WI38 (cell line): ENCODE results near the gene SHANK3.

Experiments used
- H3K4me3 ChIP-seq: 2 replicates; pipeline ENCODE4 v1.5.1; 2011; ENCODE audit warnings: low read depth, mild to moderate bottlenecking, control low read depth, low read length
- TF ChIP-seq, protein P1 (sequence below): IDR thresholded peaks from 2 replicates; pipeline ENCODE4 v1.5.1; 2012; ENCODE audit warnings: low read depth, mild to moderate bottlenecking, control low read depth, low read length

SHANK3 gene

DNA sequence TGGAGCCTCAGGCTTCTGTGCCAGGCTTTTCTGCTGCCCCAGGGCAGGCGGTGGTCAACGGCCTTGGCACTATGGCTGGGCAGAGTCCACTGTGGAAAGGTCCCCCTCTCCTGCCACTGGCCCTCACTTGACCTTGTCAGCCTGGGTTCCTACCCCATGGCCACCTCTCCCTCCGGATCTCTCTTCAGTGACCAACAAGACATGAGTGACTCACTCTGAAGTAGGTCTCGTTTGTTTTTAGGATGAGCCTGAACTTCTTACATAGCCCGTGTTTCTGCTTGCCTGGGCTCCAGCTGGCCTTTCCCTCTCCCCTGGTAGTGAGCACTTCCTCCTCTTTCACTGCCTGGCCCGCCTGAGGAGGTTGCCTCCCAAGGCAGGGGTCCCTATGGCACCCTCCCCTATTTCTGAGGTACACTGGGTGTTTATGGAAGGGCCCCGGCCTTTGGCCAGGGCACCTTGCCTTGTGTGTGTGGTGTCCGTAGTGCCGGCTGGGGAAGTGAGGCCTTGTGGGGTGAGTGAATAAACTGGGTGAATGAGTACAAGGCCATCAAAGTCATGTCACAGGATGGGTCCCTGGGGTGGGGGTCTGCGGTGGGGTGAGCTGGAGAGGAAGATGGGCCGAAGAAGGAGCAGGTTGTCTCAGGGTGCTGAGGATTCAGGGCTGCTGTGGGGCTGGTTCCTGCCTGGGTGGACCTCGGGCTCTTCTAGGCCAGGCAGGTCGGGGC, 5.0 kb downstream of the SHANK3 start:
- no peak overlapping the region for H3K4me3 ChIP-seq
- TF ChIP-seq, protein P1, sequence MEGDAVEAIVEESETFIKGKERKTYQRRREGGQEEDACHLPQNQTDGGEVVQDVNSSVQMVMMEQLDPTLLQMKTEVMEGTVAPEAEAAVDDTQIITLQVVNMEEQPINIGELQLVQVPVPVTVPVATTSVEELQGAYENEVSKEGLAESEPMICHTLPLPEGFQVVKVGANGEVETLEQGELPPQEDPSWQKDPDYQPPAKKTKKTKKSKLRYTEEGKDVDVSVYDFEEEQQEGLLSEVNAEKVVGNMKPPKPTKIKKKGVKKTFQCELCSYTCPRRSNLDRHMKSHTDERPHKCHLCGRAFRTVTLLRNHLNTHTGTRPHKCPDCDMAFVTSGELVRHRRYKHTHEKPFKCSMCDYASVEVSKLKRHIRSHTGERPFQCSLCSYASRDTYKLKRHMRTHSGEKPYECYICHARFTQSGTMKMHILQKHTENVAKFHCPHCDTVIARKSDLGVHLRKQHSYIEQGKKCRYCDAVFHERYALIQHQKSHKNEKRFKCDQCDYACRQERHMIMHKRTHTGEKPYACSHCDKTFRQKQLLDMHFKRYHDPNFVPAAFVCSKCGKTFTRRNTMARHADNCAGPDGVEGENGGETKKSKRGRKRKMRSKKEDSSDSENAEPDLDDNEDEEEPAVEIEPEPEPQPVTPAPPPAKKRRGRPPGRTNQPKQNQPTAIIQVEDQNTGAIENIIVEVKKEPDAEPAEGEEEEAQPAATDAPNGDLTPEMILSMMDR, result no peak

DNA sequence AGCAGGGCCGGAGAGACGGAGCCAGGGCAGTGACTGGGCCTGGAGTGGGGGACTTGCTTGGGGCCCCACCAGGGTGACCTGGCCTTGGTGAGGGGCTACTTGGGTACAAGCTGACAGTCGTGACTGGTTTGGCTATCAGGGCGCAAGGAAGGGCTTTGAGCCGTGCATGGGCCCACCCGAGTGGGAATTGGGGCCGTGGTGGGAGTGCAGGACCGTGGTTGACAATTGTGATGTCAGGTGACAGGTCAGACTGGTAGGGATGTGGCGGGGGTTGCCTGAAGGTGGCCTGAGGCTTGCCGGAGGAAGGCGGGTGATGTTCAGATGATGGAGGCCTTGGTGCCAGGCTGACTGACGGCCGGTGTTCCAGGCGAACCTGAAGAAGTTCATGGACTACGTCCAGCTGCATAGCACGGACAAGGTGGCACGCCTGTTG, 5.6 kb downstream of the SHANK3 start:
- TF ChIP-seq, protein P1, result no peak
- no peak overlapping the region for H3K4me3 ChIP-seq

DNA sequence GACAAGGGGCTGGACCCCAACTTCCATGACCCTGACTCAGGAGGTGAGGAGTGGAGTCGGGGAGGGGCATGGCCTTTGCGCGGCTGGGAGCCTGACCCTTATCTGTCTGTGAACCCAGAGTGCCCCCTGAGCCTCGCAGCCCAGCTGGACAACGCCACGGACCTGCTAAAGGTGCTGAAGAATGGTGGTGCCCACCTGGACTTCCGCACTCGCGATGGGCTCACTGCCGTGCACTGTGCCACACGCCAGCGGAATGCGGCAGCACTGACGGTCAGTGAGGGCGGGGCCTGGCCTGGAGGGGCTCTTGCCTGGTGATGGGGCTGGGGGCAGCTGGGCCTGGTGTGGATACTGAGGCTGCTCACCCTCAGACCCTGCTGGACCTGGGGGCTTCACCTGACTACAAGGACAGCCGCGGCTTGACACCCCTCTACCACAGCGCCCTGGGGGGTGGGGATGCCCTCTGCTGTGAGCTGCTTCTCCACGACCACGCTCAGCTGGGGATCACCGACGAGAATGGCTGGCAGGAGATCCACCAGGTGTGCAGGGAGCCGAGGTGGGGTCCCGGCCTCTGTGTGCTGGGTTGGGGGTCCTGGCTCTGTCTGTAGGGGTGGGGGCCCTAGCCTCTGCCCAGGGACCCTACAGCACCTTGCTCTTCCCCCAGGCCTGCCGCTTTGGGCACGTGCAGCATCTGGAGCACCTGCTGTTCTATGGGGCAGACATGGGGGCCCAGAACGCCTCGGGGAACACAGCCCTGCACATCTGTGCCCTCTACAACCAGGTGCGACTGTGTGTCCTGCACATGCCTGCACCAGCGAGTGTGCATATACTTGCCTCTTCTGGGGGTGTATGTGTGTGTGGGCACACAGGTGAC, 6.3 kb downstream of the SHANK3 start:
- H3K4me3 ChIP-seq, result no peak overlapping the region
- TF ChIP-seq, protein P1, result no peak

DNA sequence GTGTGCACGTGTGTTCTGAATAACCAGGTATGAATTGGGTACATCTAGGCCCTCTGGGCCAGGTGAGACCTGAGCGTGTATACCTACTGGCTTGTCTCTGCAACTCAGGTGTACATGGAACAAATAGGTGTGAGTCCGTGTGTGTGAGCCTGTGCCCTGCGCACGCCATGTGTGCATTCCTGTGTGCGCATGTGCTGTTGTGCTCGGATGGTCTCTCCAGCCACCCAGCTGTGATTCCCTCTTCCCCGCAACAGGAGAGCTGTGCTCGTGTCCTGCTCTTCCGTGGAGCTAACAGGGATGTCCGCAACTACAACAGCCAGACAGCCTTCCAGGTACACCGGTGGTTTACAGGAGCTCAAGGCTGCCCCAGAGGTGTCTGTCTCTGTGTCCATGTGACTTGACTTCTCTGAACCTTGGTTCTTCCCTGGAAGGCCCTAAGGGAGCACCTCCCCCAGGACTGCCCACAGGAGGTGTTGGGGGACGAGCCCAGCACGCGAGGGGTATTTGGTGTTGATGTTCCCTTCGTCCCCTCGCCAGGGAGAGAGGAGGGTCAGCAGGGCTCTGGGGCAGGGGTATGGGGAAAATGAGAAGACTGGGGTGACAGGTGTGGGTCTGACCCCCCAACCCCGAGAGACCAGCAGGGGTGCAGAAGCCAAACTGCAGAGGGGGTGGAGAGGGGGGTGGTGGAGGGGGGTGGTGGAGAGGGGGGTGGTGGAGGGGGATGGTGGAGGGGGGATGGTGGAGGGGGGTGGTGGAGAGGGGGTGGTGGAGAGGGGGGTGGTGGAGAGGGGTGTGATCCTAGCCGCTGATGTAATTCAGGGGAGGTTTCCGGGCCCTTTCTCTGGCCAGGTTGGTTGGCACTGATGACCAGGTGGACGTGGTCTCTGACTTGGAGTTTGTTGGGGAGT, 10.7 kb downstream of the SHANK3 start:
- H3K4me3 ChIP-seq, result no peak overlapping the region
- TF ChIP-seq, protein P1, result no peak

DNA sequence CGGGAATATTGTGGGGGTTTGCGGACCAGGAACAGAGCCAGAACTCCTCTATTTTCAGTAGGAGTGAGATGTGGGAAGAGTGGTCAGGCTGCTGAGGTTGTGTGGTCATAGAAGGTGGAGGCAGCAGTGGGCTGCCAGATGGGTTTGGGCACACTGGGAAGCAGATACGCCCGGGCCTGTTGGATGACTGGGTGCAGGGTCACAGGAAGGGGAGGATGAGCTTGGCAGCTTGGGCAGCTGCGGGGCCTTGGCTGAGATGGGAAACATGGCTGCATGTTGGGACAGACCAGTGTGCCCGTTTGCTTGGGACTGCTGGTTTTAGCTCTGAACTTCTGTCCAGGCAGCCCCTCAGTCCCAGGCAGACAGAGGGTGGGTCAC, 11.4 kb downstream of the SHANK3 start:
- TF ChIP-seq, protein P1, result no peak
- H3K4me3 ChIP-seq, result no peak overlapping the region

DNA sequence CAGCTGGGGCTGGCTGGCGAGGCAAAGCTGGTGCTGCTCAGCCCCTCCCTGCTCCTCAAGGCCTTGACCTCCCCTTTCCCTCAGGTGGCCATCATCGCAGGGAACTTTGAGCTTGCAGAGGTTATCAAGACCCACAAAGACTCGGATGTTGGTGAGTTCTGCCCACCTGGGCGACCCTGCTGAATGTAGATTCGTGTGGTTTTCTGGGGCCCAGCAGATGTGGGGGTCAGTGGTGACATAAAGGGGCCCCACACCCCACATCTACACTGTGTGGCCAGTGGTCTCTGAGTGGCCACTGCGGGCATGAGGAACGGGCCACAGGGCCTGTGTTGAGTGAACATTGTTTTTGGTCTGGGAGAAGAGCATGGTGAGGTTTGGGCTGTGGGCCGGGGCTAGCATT, 11.9 kb downstream of the SHANK3 start:
- TF ChIP-seq, protein P1, result no peak

More for the DNA sequence above, 11.9 kb downstream of the SHANK3 start:
- no peak overlapping the region for H3K4me3 ChIP-seq
